GM21367 (cell line): Measurements from ENCODE around the gene CHRDL2.
A peak's percentile ranks its signal among the peaks of the same experiment; 100 is the strongest.
"Not testable (repeated sequence)": the region's sequence is repeated elsewhere in the genome, so short reads cannot be mapped to it uniquely, and the experiment has no call there.

Source experiments
- ATAC-seq: cut with Tn5 transposase; IDR thresholded peaks from one replicate; pipeline ENCODE4 v1.9.1; 2021; ENCODE audit not compliant: unreplicated experiment

CHRDL2 gene

GRCh38 chr11:74731301-74732094, at the start of gene CHRDL2:
CHRDL2 (minus strand) TSS chr11:74731426; CDS start chr11:74730888, 538 bp downstream.
- ATAC-seq = no peak

- ATAC-seq = no peak
Measured at GRCh38 chr11:74780248-74781005, 49.2 kb upstream of the CHRDL2 start.

GRCh38 chr11:74778581-74778980, 47.4 kb upstream of the CHRDL2 start:
- ATAC-seq = no peak

- no peak for ATAC-seq
Measured at GRCh38 chr11:74777877-74778276, 46.7 kb upstream of the CHRDL2 start.

GRCh38 chr11:74777038-74777437, 45.8 kb upstream of the CHRDL2 start:
- no peak for ATAC-seq

- no peak for ATAC-seq
Measured at GRCh38 chr11:74776546-74776945, 45.3 kb upstream of the CHRDL2 start.

GRCh38 chr11:74775762-74776161, 44.5 kb upstream of the CHRDL2 start:
- ATAC-seq = no peak

- ATAC-seq = no peak
Measured at GRCh38 chr11:74773476-74773875, 42.2 kb upstream of the CHRDL2 start.

GRCh38 chr11:74771139-74771538, 39.9 kb upstream of the CHRDL2 start:
- no peak for ATAC-seq

GRCh38 chr11:74770456-74770855, 39.2 kb upstream of the CHRDL2 start:
- no peak for ATAC-seq

GRCh38 chr11:74769055-74769707, 38.0 kb upstream of the CHRDL2 start:
- no peak for ATAC-seq

- peak; percentile 49 for ATAC-seq
Measured at GRCh38 chr11:74768172-74768651, 37.0 kb upstream of the CHRDL2 start.

GRCh38 chr11:74766905-74767304, 35.7 kb upstream of the CHRDL2 start:
- ATAC-seq = no peak

- no peak for ATAC-seq
Measured at GRCh38 chr11:74756571-74756970, 25.3 kb upstream of the CHRDL2 start.

- no peak for ATAC-seq
Measured at GRCh38 chr11:74755395-74755995, 24.3 kb upstream of the CHRDL2 start.

- ATAC-seq = no peak
Measured at GRCh38 chr11:74754507-74755252, 23.5 kb upstream of the CHRDL2 start.

GRCh38 chr11:74751303-74751702, 20.1 kb upstream of the CHRDL2 start:
- no peak for ATAC-seq

GRCh38 chr11:74750598-74750997, 19.4 kb upstream of the CHRDL2 start:
- not testable (repeated sequence) for ATAC-seq

GRCh38 chr11:74749965-74750296, 18.7 kb upstream of the CHRDL2 start:
- no peak for ATAC-seq

- ATAC-seq = peak; percentile 26
Measured at GRCh38 chr11:74749127-74749964, 18.1 kb upstream of the CHRDL2 start.
